Suprapubic skin (tissue), 4 donors: Measurements from ENCODE around the gene DUOX1. TPM values are rescaled to one million over a fixed set of nuclear protein-coding genes. Genes with fewer than 3 reads are reported as not detected.

ENCODE experiments used
- DNase-seq, 2 donors: peaks; one replicate each; pipeline ENCODE4 v3.0.0-alpha.2; 2019; ENCODE audit warnings: low spot score in 2 of 2
- H3K27ac ChIP-seq: fragments of 200-600 bp; sonication (generic); one replicate; pipeline ENCODE4 v1.5.1; 2019
- H3K27me3 ChIP-seq: fragments of 200-600 bp; sonication (generic); one replicate; pipeline ENCODE4 v1.5.1; 2019
- H3K36me3 ChIP-seq: fragments of 200-600 bp; sonication (generic); one replicate; pipeline ENCODE4 v1.5.1; 2019
- H3K4me1 ChIP-seq: fragments of 200-600 bp; sonication (generic); one replicate; pipeline ENCODE4 v1.5.1; 2019
- H3K4me3 ChIP-seq: fragments of 200-600 bp; sonication (generic); one replicate; pipeline ENCODE4 v1.5.1; 2019; ENCODE audit warnings: mild to moderate bottlenecking
- H3K9me3 ChIP-seq: fragments of 200-600 bp; sonication (generic); one replicate; pipeline ENCODE4 v1.5.1; 2019
- EP300 ChIP-seq: sonication (generic); formaldehyde crosslinking; IDR thresholded peaks from one replicate; pipeline ENCODE4 v1.6.1; 2017; ENCODE audit warnings: antibody characterized with exemption
- POLR2A ChIP-seq, 2 donors: fragments of 450-650 bp; IDR thresholded peaks; one replicate each; pipeline ENCODE4 v1.6.1; 2017; ENCODE audit warnings: antibody characterized with exemption in 2 of 2, mild to moderate bottlenecking in 2 of 2, moderate library complexity in 2 of 2
- POLR2AphosphoS5 ChIP-seq, 3 donors: sonication (generic); formaldehyde crosslinking; IDR thresholded peaks; one replicate each; pipeline ENCODE4 v1.6.1; 2017; ENCODE audit warnings: antibody characterized with exemption in 3 of 3
- WGBS: methylation state at CpG from one replicate; pipeline ENCODE4 v1.1.5; 2018; 5-methylcytosine and 5-hydroxymethylcytosine counted together
- total RNA-seq, 4 donors: library from RNA; depleted of rRNA; stranded (reverse); fragments of >200 nt; gene quantifications; one replicate each; pipeline ENCODE4 v1.1.0, GENCODE V29; 2016
- TF ChIP-seq, protein P1 (sequence below), 2 donors: fragments of 200-600 bp in 1 of 2; fragments of 450-650 bp in 1 of 2; sonication (generic) in 1 of 2; IDR thresholded peaks; one replicate each; pipeline ENCODE4 v1.5.1; 2016 to 2019; ENCODE audit warnings: antibody characterized with exemption in 2 of 2, mild to moderate bottlenecking in 1 of 2, moderate library complexity in 1 of 2

Gene DUOX1
- total RNA-seq, 4 donors from 2014 or later = 87.2 to 246 (median 165) TPM

DNA sequence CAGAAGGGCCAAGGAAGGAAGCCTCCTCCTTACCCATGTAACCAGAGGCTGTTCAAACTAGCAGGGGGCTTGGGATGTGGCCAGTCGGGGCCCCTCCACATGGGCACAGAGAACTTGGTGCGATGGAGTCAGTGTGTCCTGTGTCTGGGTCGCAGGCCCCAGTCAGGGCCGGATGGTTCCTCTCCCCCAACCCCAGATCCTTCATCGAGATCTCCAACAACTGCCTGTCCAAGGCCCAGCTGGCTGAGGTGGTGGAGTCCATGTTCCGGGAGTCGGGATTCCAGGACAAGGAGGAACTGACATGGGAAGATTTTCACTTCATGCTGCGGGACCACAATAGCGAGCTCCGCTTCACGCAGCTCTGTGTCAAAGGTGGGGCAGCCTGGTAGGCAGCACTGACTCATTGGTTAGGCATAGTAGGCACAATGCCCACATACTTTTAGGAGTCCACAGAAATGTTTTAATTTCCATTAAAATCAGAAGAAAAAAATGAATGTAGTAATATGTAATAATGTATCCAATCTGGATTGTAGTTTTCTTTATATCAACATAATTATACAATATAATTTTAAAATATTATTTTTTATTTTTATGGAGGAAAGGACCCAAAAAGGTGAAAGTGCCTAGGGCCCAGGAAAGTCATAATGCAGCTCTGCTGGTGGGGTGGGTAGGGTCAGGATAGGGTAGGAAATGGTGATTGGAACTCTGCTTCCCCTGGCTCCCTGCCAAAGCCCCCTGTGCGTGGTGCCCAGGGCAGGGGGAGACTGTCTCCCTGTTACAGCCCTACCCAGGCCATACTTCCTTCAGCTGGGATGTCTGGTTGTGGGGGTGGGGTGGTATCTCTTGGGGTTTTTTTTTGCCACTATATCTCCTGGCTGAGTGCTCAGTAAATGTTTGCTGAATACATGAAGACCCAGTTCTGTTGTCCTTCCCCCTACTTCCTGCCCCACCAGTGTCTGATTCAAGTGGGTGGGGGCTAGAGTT is 18.6 kb downstream of the DUOX1 start:
- DNase-seq = no peak
- no peaks in the 10 kb centered on the region for H3K9me3 ChIP-seq
- peaks cover 33% of the 10 kb centered on the region for H3K36me3 ChIP-seq
- WGBS = 78% methylated on average over 12 of the region's 12 CpGs
- peaks cover 14% of the 10 kb centered on the region for H3K4me1 ChIP-seq
- TF ChIP-seq POLR2A (IDR thresholded peaks at IDR 0.05) (no peak), POLR2AphosphoS5 (IDR thresholded peaks at IDR 0.05) (no peak), EP300 (no peak)
- TF ChIP-seq, protein P1, sequence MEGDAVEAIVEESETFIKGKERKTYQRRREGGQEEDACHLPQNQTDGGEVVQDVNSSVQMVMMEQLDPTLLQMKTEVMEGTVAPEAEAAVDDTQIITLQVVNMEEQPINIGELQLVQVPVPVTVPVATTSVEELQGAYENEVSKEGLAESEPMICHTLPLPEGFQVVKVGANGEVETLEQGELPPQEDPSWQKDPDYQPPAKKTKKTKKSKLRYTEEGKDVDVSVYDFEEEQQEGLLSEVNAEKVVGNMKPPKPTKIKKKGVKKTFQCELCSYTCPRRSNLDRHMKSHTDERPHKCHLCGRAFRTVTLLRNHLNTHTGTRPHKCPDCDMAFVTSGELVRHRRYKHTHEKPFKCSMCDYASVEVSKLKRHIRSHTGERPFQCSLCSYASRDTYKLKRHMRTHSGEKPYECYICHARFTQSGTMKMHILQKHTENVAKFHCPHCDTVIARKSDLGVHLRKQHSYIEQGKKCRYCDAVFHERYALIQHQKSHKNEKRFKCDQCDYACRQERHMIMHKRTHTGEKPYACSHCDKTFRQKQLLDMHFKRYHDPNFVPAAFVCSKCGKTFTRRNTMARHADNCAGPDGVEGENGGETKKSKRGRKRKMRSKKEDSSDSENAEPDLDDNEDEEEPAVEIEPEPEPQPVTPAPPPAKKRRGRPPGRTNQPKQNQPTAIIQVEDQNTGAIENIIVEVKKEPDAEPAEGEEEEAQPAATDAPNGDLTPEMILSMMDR (IDR thresholded peaks at IDR 0.05) = no peak
- no peaks in the 10 kb centered on the region for H3K27me3 ChIP-seq
- no peak overlapping the region for H3K4me3 ChIP-seq
- no peak overlapping the region for H3K27ac ChIP-seq

DNA sequence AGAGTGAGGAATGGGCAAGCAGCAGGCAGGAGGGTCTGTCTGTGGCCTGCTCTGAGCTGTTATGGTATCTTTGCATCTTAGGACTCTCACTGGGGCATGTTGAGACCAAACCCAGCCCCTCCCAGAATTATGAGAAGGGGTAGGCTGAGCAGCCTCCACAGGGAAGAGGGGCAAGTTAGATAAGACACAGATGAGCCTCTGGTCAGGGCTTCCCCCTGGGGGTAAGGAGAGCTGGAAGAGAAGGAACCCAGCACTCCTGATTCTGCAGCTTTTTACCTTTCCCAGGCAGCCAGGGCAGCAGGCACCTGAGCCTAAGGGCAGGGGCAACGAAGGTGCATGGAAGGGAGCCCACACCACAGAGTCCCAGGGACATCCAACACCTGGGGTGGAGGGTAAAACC is 19.3 kb downstream of the DUOX1 start:
- WGBS = 40% methylated on average over 1 of the region's 1 CpG
- Histone ChIP-seq H3K27ac (no peak overlapping the region), H3K36me3 (peaks cover 30% of the 10 kb centered on the region), H3K27me3 (no peaks in the 10 kb centered on the region), H3K4me3 (no peak overlapping the region), H3K4me1 (peaks cover 14% of the 10 kb centered on the region), H3K9me3 (no peaks in the 10 kb centered on the region)
- DNase-seq = no peak
- TF ChIP-seq EP300 = no peak
- TF ChIP-seq POLR2A (IDR thresholded peaks at IDR 0.05) = no peak
- TF ChIP-seq POLR2AphosphoS5 (IDR thresholded peaks at IDR 0.05) = no peak
- TF ChIP-seq, protein P1 (IDR thresholded peaks at IDR 0.05) = no peak

DNA sequence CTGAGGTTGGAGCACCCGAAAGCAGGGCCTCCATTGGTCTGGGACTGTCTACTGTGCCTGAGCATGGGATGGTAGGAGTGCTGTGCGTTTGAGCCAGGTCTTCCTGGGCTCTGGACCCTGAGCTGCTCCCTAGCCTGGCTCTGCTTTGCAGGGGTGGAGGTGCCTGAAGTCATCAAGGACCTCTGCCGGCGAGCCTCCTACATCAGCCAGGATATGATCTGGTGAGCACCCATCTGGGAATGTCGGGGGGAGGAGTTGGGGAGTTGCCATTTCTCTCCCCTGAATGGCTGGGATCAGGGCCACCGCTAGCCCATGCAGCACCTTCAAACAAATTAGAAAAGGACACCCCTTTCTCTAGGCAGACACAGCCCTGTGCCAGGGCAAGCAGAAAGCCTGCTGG is 20.7 kb downstream of the DUOX1 start:
- Histone ChIP-seq H3K9me3 (no peaks in the 10 kb centered on the region), H3K36me3 (peaks cover 30% of the 10 kb centered on the region), H3K4me3 (no peak overlapping the region), H3K27ac (no peak overlapping the region), H3K27me3 (no peaks in the 10 kb centered on the region), H3K4me1 (peaks cover 14% of the 10 kb centered on the region)
- no peak for DNase-seq
- TF ChIP-seq POLR2AphosphoS5 (IDR thresholded peaks at IDR 0.05) (no peak), EP300 (no peak), POLR2A (IDR thresholded peaks at IDR 0.05) (no peak)
- TF ChIP-seq, protein P1 (IDR thresholded peaks at IDR 0.05) = no peak
- no CpG with 5 or more reads among the region's 6 CpGs for WGBS

DNA sequence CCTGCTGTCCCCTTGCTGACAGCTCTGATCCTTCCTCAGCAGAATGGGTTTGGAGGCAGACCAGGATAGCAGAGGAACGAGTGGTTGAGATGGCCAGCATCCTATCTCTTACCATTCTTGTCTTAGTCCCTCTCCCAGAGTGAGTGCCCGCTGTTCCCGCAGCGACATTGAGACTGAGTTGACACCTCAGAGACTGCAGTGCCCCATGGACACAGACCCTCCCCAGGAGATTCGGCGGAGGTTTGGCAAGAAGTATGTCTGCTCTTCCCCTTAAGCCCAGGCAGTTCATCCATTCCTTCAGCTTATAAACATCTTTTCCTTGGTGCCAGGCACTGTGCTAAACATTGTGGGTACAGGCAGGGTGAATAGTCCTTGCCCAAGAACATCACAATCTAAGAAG is 21.2 kb downstream of the DUOX1 start:
- Histone ChIP-seq H3K9me3 (no peaks in the 10 kb centered on the region), H3K27ac (no peak overlapping the region), H3K4me1 (peaks cover 10% of the 10 kb centered on the region), H3K36me3 (peaks cover 30% of the 10 kb centered on the region), H3K27me3 (no peaks in the 10 kb centered on the region), H3K4me3 (no peak overlapping the region)
- TF ChIP-seq, protein P1 (IDR thresholded peaks at IDR 0.05) = no peak
- TF ChIP-seq POLR2A (IDR thresholded peaks at IDR 0.05) (no peak), POLR2AphosphoS5 (IDR thresholded peaks at IDR 0.05) (no peak), EP300 (no peak)
- WGBS = 96% methylated on average over 4 of the region's 6 CpGs
- DNase-seq = no peak
